Fibroblast of upper back skin (primary cell): Measurements from ENCODE around the gene BRD7.

Experiments
- DNase-seq: peaks from one replicate; pipeline ENCODE4 v3.0.0-alpha.2; 2013

The BRD7 gene

GRCh38 chr16:50271148-50272041 is 97.4 kb downstream of the BRD7 start:
- DNase-seq, result no peak

GRCh38 chr16:50270510-50271147 is 98.2 kb downstream of the BRD7 start:
- DNase-seq, result no peak

GRCh38 chr16:50269769-50270509 is 98.8 kb downstream of the BRD7 start:
- DNase-seq, result no peak

- no peak for DNase-seq
Observed at GRCh38 chr16:50269061-50269705, 99.6 kb downstream of the BRD7 start.

GRCh38 chr16:50268352-50268751 is 100.4 kb downstream of the BRD7 start:
- no peak for DNase-seq

GRCh38 chr16:50267651-50268050 is 101.1 kb downstream of the BRD7 start:
- DNase-seq, result no peak

GRCh38 chr16:50267151-50267631 is 101.6 kb downstream of the BRD7 start:
- no peak for DNase-seq

- peak; percentile 91 for DNase-seq
Observed at GRCh38 chr16:50266337-50267091, 102.3 kb downstream of the BRD7 start, which contains the start of gene ADCY7. Gene ADCY7, plus strand, starts transcription at chr16:50266551. Its CDS starts 21,629 bp downstream, at chr16:50288180.
